ENCODE measurements around the gene APOBEC3B.

Gene APOBEC3B

DNA sequence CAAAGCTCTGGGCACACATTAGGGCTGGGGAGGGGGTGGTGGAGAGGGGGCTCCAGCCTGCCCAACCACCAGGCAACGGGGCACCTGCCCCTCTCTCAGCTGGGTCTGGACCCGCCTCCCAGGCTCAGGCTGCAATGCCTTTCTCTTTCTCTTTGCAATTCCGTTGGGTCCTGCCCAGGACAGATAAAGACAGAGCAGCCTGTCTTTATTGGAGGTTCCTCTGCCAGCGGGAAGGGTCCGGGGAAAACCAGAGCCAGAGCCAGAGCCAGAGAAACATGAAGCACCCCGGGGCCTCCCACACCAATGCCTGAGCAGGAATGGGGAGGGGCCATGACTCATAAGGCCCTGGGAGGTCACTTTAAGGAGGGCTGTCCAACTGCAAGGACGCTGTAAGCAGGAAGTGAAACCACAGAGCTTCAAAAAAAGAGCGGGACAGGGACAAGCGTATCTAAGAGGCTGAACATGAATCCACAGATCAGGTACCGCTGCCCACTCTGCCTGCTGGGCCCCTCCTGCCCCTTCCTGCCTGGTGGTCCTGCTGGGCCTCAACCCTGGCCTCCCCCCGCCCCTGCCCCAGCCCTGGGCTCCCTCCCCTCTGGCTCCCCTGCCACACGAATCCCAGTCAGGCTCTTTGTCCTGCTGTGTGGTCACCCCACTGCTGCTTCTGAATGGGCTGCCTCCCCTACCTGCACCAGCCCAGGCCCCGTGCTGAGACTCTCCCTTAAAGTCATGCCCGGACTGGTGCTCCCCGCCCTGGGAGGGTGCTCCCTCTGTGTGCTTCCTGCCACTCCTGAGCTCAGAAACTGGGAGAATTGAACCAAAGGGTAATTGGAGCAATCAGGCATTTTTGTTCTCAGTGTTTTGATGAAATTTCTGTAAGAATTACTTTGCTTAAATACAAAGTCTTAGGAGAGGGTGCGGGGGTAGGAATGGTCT, at the start of gene APOBEC3B:
Gene APOBEC3B (plus strand): TSS at position 356 of the 936 bp plus-strand sequence. CDS start 107 bp downstream, at position 463.
- no peak within 1 kb of the TSS for H3K4me3 ChIP-seq (ENCODE audit: low read depth, low read length)
- TF ChIP-seq CTCF (conservative IDR thresholded peaks at IDR 0.05; ENCODE audit: low read depth, low read length), result no peak
- DNase-seq (ENCODE audit: low read depth), result no peak

GRCh38 chr22:38935023-38935422, 47.1 kb upstream of the APOBEC3B start:
- no peak overlapping the region for H3K4me3 ChIP-seq (ENCODE audit: low read depth, low read length)
- no peak for TF ChIP-seq CTCF (conservative IDR thresholded peaks at IDR 0.05; ENCODE audit: low read depth, low read length)
- no peak for DNase-seq (ENCODE audit: low read depth)

DNA sequence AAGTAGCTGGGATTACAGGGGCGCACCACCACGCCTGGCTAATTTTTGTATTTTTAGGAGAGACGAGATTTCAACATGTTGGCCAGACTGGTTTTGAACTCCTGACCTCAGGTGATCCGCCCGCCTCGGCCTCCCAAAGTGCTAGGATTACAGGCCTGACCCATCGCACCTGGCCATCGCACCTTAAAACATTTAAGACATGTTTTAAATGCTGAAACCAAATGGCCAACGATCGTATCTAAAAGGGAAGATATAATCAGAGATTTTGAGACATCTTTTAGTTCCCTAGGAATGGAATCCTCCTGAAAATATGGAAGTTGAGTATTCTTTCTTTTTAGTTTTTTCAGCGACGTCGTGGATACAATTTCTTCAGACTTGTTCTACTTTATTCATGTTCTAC, 46.5 kb upstream of the APOBEC3B start:
- DNase-seq (ENCODE audit: low read depth), result no peak
- H3K4me3 ChIP-seq (ENCODE audit: low read depth, low read length), result no peak overlapping the region
- TF ChIP-seq CTCF (conservative IDR thresholded peaks at IDR 0.05; ENCODE audit: low read depth, low read length), result no peak

GRCh38 chr22:38936562-38936961, 45.6 kb upstream of the APOBEC3B start:
- DNase-seq (ENCODE audit: low read depth), result no peak
- no peak for TF ChIP-seq CTCF (conservative IDR thresholded peaks at IDR 0.05; ENCODE audit: low read depth, low read length)
- H3K4me3 ChIP-seq (ENCODE audit: low read depth, low read length), result no peak overlapping the region

GRCh38 chr22:38937036-38937435, 45.1 kb upstream of the APOBEC3B start:
- no peak overlapping the region for H3K4me3 ChIP-seq (ENCODE audit: low read depth, low read length)
- DNase-seq (ENCODE audit: low read depth), result no peak
- TF ChIP-seq CTCF (conservative IDR thresholded peaks at IDR 0.05; ENCODE audit: low read depth, low read length), result no peak

GRCh38 chr22:38937541-38937940, 44.6 kb upstream of the APOBEC3B start:
- DNase-seq (ENCODE audit: low read depth), result no peak
- H3K4me3 ChIP-seq (ENCODE audit: low read depth, low read length), result no peak overlapping the region
- TF ChIP-seq CTCF (conservative IDR thresholded peaks at IDR 0.05; ENCODE audit: low read depth, low read length), result no peak

DNA sequence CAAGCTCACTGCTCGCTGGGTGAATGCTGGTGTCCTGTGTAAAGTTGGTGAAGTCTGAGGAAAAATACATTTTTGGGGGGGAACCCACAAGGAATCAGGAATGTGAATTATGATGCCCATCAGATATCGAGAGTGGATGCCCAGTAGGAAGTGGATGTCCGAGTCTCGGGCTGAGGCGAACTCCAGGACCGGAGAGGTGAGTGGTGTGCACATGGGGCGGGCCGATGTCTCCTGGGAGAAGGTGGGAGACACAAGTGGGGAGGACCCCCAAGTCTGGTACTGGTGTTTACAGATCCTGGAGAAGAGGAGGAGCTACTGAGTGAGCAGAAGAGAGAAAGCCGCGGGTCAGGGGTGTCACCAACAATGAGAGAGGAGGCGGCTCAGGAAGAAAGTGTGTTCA, 43.9 kb upstream of the APOBEC3B start:
- no peak for DNase-seq (ENCODE audit: low read depth)
- no peak for TF ChIP-seq CTCF (conservative IDR thresholded peaks at IDR 0.05; ENCODE audit: low read depth, low read length)
- no peak overlapping the region for H3K4me3 ChIP-seq (ENCODE audit: low read depth, low read length)
